HG02885 (cell line): ENCODE data around the gene NAGPA.
A peak's percentile ranks its signal among the peaks of the same experiment; 100 is the strongest.
"Not testable (repeated sequence)": the region's sequence is repeated elsewhere in the genome, so short reads cannot be mapped to it uniquely, and the experiment has no call there.

ENCODE experiments used
- ATAC-seq: cut with Tn5 transposase; IDR thresholded peaks from one replicate; pipeline ENCODE4 v1.9.1; 2021; ENCODE audit warnings: mild to moderate bottlenecking; ENCODE audit not compliant: unreplicated experiment, poor library complexity

The NAGPA gene

GRCh38 chr16:5033256-5034166 lies at the start of gene NAGPA:
Gene NAGPA (minus strand): TSS chr16:5033935. CDS start chr16:5033914, 21 bp downstream.
- ATAC-seq, result peak; percentile 89

- not testable (repeated sequence) for ATAC-seq
These were observed 47.3 kb upstream of the NAGPA start for GRCh38 chr16:5080996-5081395.

- not testable (repeated sequence) for ATAC-seq
These were observed 46.7 kb upstream of the NAGPA start for GRCh38 chr16:5080461-5080860.

GRCh38 chr16:5078626-5079025 lies 44.9 kb upstream of the NAGPA start:
- ATAC-seq, result no peak

GRCh38 chr16:5077304-5077703 lies 43.6 kb upstream of the NAGPA start:
- ATAC-seq, result no peak

- ATAC-seq, result no peak
These were observed 41.9 kb upstream of the NAGPA start for GRCh38 chr16:5075637-5076036.

GRCh38 chr16:5073771-5074170 lies 40.0 kb upstream of the NAGPA start:
- not testable (repeated sequence) for ATAC-seq

- ATAC-seq, result no peak
These were observed 39.5 kb upstream of the NAGPA start for GRCh38 chr16:5073279-5073629.

GRCh38 chr16:5072334-5073278 lies 38.9 kb upstream of the NAGPA start:
- ATAC-seq, result no peak

- ATAC-seq, result peak; percentile 95
These were observed 38.1 kb upstream of the NAGPA start, which contains the start of gene ALG1 for GRCh38 chr16:5071681-5072333. Gene ALG1 (plus strand): TSS chr16:5071843. CDS start chr16:5071850, 7 bp downstream.

GRCh38 chr16:5071341-5071680 lies 37.6 kb upstream of the NAGPA start:
- ATAC-seq, result no peak

- ATAC-seq, result no peak
These were observed 36.9 kb upstream of the NAGPA start for GRCh38 chr16:5070431-5071186.

- ATAC-seq, result no peak
These were observed 36.1 kb upstream of the NAGPA start for GRCh38 chr16:5069854-5070253.

GRCh38 chr16:5069048-5069447 lies 35.3 kb upstream of the NAGPA start:
- no peak for ATAC-seq

- ATAC-seq, result no peak
These were observed 32.8 kb upstream of the NAGPA start for GRCh38 chr16:5066511-5066910.

GRCh38 chr16:5065813-5066212 lies 32.1 kb upstream of the NAGPA start, which contains the start of gene C16orf89:
Gene C16orf89 (minus strand): TSS chr16:5065956. CDS start chr16:5065908, 48 bp downstream.
- no peak for ATAC-seq

- ATAC-seq, result no peak
These were observed 31.6 kb upstream of the NAGPA start for GRCh38 chr16:5065326-5065725.

- no peak for ATAC-seq
These were observed 31.2 kb upstream of the NAGPA start for GRCh38 chr16:5064915-5065314.
